WERI-Rb-1 (cell line): Measurements from ENCODE around the gene ACSM5.
"Not testable (repeated sequence)": the region's sequence is repeated elsewhere in the genome, so short reads cannot be mapped to it uniquely, and the experiment has no call there.

Experiments
- DNase-seq: peaks from one replicate; pipeline ENCODE4 v3.0.0-alpha.2; 2020
- H3K27ac ChIP-seq: fragments of 250-450 bp; sonication (Bioruptor Pico); 2 replicates; pipeline ENCODE4 v1.5.1; 2020; ENCODE audit warnings: mild to moderate bottlenecking, moderate library complexity
- H3K27me3 ChIP-seq: fragments of 250-450 bp; sonication (Bioruptor Pico); 2 replicates; pipeline ENCODE4 v1.5.1; 2021; ENCODE audit warnings: mild to moderate bottlenecking, low read depth, moderate library complexity; ENCODE audit not compliant: insufficient read depth, severe bottlenecking
- H3K36me3 ChIP-seq: fragments of 250-450 bp; sonication (Bioruptor Pico); 2 replicates; pipeline ENCODE4 v1.5.1; 2020; ENCODE audit warnings: mild to moderate bottlenecking, moderate library complexity
- H3K4me3 ChIP-seq: 2 replicates; pipeline ENCODE4 v1.5.1; 2011; ENCODE audit warnings: low read depth, mild to moderate bottlenecking, control low read depth, low read length
- H3K9me3 ChIP-seq: fragments of 250-450 bp; sonication (Bioruptor Pico); 2 replicates; pipeline ENCODE4 v1.5.1; 2021; ENCODE audit warnings: mild to moderate bottlenecking, moderate library complexity; ENCODE audit not compliant: severe bottlenecking
- TF ChIP-seq, protein P1 (sequence below): IDR thresholded peaks from 2 replicates; pipeline ENCODE4 v1.5.1; 2011; ENCODE audit warnings: low read depth, mild to moderate bottlenecking, control low read depth, inconsistent platforms, low read length

The ACSM5 gene

DNA sequence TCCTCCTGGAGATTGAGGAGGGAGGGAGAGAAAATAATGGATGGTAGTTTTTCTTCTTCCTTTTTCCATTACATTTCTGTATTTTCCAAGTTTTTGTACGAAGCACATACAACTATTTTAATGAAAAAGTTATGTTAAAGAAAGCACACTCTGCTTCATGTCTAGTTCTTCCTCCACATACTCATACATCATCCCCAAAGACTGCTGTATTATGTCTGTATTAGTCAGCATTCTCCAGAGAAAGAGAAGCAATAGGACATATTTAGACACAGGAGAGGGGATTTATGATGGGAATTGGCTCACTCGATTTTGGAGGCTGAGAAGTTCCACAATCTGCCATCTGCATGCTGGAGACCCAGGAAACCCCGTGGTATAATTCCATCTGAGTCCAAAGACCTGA is 31.9 kb downstream of the ACSM5 start:
- H3K9me3 ChIP-seq: no peaks in the 10 kb centered on the region
- H3K27me3 ChIP-seq: no peaks in the 10 kb centered on the region
- no peak overlapping the region for H3K4me3 ChIP-seq
- no peak for DNase-seq
- H3K36me3 ChIP-seq: no peaks in the 10 kb centered on the region
- H3K27ac ChIP-seq: no peak overlapping the region
- TF ChIP-seq, protein P1, sequence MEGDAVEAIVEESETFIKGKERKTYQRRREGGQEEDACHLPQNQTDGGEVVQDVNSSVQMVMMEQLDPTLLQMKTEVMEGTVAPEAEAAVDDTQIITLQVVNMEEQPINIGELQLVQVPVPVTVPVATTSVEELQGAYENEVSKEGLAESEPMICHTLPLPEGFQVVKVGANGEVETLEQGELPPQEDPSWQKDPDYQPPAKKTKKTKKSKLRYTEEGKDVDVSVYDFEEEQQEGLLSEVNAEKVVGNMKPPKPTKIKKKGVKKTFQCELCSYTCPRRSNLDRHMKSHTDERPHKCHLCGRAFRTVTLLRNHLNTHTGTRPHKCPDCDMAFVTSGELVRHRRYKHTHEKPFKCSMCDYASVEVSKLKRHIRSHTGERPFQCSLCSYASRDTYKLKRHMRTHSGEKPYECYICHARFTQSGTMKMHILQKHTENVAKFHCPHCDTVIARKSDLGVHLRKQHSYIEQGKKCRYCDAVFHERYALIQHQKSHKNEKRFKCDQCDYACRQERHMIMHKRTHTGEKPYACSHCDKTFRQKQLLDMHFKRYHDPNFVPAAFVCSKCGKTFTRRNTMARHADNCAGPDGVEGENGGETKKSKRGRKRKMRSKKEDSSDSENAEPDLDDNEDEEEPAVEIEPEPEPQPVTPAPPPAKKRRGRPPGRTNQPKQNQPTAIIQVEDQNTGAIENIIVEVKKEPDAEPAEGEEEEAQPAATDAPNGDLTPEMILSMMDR: no peak

DNA sequence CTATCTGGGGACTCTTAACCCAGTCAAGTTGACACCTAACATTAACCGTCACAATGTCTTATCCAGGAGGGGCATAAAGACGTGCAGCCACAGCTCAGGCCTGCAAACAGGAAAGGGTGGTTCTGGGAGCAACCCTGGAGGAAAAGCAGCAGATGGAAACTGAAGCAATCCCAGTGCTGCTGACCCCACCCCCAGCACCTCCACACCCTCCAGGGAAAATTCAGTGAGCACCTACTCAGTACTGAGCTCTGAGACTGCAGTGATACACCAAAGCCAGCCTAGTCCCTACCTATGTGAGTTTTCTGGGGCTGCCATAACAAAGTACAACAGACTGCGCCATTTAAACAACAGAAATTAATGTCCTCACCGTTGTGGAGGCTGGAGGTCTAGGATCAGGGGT is 32.5 kb downstream of the ACSM5 start:
- H3K4me3 ChIP-seq, H3K36me3 ChIP-seq, DNase-seq, H3K9me3 ChIP-seq, H3K27ac ChIP-seq, H3K27me3 ChIP-seq: not testable (repeated sequence)

DNA sequence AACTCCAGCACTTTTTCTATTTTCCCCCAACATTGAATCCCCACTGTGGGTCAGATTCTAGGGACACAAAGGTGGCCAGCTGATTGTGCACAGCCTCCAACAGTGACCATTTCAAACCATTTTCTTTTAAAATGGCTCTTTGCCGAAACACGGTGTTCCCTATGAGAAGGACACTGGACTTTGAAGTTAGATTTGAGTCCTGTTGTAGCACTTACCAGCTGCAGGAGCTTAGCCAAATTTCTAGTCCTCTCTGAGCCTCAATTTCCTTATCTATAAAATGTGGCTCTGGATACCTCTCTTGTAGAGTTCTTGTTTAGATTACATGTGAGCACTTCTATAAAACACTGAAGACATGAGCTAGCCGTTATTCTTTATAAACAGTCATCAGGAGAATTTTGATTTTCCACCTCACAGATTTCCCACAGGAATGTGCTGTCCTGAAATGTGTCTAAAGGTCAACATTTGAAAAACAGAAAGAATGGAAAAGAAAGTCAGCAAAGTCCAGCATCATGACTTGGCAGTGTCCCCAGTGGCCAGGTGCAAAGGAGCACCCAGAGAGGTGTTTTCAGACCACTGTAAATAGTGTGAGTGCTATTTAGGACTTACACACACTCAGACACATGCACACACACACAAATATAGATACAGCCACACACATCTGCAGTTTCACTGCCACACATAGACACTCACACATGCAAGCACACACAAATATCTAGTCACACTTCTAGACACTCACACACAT is 37.5 kb downstream of the ACSM5 start:
- not testable (repeated sequence) for H3K4me3 ChIP-seq, H3K36me3 ChIP-seq, DNase-seq, H3K27me3 ChIP-seq, H3K9me3 ChIP-seq, H3K27ac ChIP-seq

DNA sequence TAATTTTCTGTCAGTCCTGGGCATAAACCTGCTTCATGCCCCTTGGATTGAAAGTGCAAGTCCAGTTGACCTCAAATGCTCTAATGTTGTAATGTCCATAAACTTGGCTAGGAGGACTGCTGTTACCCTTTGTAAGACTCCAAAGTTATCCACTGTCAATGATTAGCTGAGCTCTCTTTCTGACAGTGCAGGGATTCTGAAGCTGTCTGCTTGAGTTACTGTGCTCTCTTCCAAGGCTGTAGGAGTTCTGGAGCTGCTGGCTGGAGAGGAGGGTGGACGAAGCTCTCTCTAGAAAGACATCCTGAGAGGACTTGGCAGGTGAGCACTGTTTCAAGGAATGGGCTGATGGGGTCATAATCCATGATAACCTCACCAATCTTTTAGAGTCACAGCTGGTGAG is 42.0 kb downstream of the ACSM5 start, which contains the start of gene ACSM2A:
Gene ACSM2A (plus strand): TSS at position 158 of the 400 bp plus-strand sequence. CDS start 8,594 bp downstream, outside the sequence.
- not testable (repeated sequence) for H3K4me3 ChIP-seq, H3K27ac ChIP-seq, DNase-seq, H3K27me3 ChIP-seq, H3K9me3 ChIP-seq, H3K36me3 ChIP-seq

DNA sequence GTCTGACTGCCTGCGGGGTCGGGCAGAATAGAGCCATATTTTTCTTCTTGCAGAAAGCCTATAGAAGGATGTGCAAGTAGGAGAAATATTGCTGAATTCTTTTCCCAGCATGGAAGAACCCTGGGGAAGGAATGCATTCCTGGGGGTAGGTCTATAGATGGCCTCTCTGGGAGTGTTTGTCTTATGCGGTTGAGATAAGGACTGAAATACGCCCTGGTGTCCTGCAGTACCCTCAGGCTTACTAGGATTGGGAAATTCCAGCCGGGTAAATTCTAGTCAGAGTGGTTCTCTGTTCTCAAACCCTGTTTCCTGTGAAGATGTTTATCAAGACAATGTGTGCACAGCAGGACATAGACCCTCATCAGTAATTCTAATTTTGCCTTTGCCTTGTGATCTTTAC is 44.3 kb downstream of the ACSM5 start:
- H3K27ac ChIP-seq, H3K36me3 ChIP-seq, DNase-seq, H3K4me3 ChIP-seq, H3K27me3 ChIP-seq, H3K9me3 ChIP-seq: not testable (repeated sequence)

DNA sequence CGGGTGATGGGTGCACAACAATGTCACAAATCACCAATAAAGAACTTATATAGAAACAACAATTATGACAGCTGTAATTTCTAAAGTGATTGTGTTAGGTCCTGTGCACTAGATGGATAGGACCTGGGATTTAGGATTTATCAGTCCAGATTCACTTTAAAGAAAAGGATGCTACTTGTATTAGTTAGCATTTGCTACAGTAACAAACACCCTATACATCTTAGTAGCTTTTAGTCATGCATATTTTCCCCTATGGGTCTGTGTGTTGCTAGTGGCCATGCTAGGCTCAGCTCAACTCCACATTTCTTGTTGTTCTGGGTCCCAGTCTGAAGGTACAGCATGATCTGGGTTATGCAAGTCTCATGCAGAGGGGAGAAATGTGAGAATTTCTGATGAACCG is 49.9 kb downstream of the ACSM5 start:
- H3K9me3 ChIP-seq, DNase-seq, H3K27ac ChIP-seq, H3K27me3 ChIP-seq, H3K36me3 ChIP-seq, H3K4me3 ChIP-seq: not testable (repeated sequence)

DNA sequence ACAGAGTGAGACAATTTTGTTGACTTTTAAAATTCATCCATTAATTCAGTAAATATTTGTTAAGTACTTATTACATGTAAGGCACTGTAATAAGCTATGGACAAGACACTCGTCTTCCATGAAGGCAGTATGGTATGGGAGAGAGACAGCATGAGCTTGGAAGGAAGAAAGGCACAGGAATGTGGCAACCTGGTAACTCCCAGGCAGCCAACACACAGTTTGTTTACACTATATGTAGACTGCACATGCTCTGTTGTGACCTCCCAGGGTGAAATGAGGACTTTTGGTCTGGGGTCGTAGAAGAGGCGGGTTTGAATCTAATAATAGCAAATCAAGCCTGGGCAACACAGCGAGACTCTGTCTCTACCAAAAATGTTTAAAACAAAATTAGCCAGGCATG is 51.0 kb downstream of the ACSM5 start:
- H3K36me3 ChIP-seq, DNase-seq, H3K27me3 ChIP-seq, H3K9me3 ChIP-seq, H3K27ac ChIP-seq, H3K4me3 ChIP-seq: not testable (repeated sequence)

DNA sequence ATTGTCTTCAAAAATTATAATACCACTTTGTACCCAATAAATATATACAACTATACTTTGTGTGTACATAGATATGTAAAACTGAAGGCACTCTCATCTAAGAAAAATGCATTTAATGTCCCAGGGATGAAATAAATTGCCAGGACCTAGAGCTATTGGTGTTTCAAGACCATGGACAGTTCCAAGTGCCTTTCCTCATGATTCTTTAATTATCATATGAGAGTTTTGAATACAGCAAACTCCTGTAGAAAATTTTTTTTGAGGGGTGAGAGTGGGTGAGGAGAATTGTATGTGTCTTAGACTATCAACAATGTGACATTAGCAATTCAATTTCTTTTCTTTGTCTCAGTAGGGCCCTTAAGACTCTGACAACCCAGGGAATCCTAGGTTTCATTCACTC is 59.6 kb downstream of the ACSM5 start:
- not testable (repeated sequence) for H3K36me3 ChIP-seq, H3K9me3 ChIP-seq, H3K27ac ChIP-seq, DNase-seq, H3K27me3 ChIP-seq, H3K4me3 ChIP-seq

DNA sequence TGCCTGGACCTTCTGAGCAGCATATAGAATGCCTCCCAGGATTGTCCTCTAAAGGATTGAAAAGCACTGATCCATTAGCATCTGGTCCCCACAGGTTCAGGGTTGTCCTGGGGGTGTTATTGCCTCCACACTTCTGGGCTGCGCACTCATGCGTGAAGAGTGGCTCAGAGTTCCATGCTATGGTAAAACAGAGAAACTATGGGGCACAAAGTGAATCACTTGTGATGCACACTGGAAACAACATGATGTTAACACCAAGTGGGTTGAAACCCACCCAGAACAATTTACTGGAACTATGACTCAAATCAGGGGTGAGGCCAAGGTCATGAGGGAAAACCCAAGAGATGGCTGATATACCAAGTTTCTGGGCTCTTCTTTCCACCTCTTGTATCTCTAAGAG is 60.6 kb downstream of the ACSM5 start:
- not testable (repeated sequence) for DNase-seq, H3K27me3 ChIP-seq, H3K27ac ChIP-seq, H3K4me3 ChIP-seq, H3K36me3 ChIP-seq, H3K9me3 ChIP-seq

DNA sequence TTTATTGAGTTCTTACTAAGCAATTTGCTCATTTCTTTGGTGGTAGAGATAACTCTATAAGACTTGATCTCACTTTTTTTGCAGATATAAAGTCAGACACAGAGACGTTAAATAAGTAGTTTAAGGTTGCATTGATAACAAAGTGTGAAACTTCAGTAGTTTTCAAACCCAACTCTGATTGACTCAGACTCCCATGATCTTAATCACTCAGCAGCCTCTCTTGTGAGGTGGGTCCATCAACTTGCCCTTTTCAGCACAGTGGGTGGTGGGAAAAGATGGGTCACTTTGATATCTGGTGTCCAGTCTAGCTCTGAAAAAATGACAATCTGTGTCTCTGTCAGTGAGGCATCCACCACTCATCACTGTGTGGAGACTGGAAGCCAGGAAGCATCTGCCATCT is 61.4 kb downstream of the ACSM5 start:
- DNase-seq, H3K27ac ChIP-seq, H3K36me3 ChIP-seq, H3K4me3 ChIP-seq, H3K27me3 ChIP-seq, H3K9me3 ChIP-seq: not testable (repeated sequence)

DNA sequence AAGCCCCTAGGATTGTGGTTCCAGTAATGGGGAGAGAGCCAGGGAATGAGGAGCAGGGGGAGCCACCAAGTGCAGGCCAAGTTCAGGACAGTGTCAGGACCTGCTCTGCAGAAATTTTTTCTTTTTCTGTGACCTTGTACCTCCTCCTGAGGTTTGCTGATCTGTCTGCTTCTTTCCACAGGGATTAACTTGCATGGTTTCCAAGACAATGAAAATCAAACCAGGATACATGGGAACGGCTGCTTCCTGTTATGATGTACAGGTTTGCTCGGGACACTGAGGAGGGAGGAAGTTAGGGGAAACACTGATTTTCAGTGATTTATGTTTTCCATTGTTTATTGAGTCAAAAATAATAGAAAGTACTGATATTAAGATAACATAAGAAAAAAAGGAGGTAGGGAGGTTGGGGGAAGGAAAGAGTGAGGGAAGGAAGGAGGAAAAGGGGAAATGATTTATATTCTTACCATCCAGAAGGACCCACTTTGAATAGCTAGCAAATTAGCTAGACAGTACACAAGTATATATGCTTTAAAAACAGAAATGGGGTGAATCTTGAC is 67.9 kb downstream of the ACSM5 start:
- H3K27ac ChIP-seq, H3K36me3 ChIP-seq, H3K9me3 ChIP-seq, H3K4me3 ChIP-seq, DNase-seq, H3K27me3 ChIP-seq: not testable (repeated sequence)

DNA sequence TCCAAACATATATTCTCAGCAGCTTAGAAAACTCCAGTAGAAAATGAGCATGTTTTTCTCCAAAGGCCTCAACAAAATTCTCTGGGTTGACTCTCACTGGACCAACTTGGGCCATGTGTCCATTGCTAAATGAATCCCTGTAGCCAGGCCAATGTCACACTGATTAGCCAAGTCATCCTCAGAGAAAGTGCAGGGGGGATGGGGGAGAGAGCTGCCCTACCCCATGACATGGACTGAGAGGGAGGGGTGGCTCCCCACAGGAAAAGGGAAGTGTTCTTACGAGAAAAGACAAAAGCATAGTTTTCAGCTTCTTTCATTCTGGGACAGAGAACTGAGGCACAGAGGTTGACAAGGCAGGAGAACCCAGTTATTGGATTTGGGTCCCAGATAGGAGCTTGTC is 74.7 kb downstream of the ACSM5 start:
- not testable (repeated sequence) for H3K27ac ChIP-seq, H3K9me3 ChIP-seq

More for the DNA sequence above, 74.7 kb downstream of the ACSM5 start:
- DNase-seq, H3K4me3 ChIP-seq, H3K36me3 ChIP-seq: not testable (repeated sequence)
- H3K27me3 ChIP-seq: peaks cover 17% of the 10 kb centered on the region
